GM18868 (cell line): ENCODE measurements around the gene CNTRL.
"Not testable (repeated sequence)": the region's sequence is repeated elsewhere in the genome, so short reads cannot be mapped to it uniquely, and the experiment has no call there.

Experiments
- ATAC-seq: cut with Tn5 transposase; IDR thresholded peaks from one replicate; pipeline ENCODE4 v1.9.1; 2021; ENCODE audit warnings: mild to moderate bottlenecking, moderate library complexity; ENCODE audit not compliant: unreplicated experiment

Gene CNTRL, protein sequence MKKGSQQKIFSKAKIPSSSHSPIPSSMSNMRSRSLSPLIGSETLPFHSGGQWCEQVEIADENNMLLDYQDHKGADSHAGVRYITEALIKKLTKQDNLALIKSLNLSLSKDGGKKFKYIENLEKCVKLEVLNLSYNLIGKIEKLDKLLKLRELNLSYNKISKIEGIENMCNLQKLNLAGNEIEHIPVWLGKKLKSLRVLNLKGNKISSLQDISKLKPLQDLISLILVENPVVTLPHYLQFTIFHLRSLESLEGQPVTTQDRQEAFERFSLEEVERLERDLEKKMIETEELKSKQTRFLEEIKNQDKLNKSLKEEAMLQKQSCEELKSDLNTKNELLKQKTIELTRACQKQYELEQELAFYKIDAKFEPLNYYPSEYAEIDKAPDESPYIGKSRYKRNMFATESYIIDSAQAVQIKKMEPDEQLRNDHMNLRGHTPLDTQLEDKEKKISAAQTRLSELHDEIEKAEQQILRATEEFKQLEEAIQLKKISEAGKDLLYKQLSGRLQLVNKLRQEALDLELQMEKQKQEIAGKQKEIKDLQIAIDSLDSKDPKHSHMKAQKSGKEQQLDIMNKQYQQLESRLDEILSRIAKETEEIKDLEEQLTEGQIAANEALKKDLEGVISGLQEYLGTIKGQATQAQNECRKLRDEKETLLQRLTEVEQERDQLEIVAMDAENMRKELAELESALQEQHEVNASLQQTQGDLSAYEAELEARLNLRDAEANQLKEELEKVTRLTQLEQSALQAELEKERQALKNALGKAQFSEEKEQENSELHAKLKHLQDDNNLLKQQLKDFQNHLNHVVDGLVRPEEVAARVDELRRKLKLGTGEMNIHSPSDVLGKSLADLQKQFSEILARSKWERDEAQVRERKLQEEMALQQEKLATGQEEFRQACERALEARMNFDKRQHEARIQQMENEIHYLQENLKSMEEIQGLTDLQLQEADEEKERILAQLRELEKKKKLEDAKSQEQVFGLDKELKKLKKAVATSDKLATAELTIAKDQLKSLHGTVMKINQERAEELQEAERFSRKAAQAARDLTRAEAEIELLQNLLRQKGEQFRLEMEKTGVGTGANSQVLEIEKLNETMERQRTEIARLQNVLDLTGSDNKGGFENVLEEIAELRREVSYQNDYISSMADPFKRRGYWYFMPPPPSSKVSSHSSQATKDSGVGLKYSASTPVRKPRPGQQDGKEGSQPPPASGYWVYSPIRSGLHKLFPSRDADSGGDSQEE (N-terminal part only)

DNA sequence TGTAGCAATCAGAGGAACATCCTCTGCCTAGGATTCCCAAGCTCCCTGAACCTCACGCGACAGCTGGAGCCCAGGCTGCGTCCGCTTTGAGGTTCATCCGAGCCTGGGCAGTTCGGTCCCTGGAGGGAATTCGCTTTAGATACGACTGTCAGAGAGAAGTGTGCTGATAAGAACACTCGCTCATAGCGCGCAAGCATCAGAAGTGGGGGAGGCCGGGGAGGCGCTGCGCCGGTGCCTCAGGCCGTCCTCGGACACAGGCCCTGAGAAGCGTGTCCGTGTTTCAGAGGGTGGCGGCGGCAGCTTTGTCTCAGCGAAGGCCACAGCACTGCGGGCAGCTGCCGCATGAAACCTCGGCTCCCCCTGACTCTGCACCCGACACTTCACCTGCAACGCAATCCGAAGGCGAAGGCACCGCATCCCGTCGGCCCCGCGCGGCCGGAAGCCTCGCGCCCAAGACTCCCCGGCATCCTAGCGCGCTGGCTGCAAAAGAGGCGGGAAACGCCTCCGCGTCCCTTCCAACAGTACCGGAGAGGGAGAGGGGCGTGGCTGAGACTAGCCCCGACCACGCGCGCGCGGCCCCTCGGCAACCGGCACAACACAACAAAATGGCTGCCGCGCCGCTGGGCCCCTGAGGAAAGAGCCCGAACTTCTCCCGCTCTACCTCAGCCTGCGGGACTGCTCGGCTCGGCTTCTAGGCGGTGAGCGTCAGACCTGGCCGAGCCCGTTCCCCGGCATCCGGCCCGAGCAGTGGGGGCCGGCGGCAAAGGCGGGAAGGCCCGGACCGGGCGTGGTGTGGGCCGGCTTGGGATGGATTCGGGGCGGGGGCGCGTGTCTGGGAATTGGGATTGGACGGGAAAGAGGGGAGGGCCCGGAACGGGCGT lies at the start of gene CNTRL:
CNTRL (plus strand) TSS at position 586 of the 881 bp plus-strand sequence. CDS start 13,372 bp downstream, outside the sequence.
- ATAC-seq = peak; percentile 71

DNA sequence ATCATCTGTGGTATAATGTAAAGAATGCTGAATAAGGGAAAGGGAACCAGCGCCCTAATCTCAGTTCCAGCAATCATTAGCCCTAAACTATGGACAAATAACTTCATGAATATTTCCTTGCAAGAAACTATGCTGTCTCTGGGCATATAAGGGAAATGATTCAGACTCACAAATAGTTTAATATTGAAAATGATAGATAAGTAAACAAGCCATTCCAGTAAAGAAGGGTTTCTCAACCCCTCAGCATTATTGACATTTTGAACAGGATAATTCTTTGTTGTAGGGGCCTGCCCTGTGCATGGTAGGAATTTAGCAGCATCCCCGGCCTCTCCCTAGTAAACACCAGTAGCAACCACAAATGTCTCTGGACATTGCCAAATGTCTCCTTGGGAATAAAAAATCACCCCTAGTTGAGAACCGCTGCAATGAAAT lies 48.5 kb upstream of the CNTRL start:
- no peak for ATAC-seq

DNA sequence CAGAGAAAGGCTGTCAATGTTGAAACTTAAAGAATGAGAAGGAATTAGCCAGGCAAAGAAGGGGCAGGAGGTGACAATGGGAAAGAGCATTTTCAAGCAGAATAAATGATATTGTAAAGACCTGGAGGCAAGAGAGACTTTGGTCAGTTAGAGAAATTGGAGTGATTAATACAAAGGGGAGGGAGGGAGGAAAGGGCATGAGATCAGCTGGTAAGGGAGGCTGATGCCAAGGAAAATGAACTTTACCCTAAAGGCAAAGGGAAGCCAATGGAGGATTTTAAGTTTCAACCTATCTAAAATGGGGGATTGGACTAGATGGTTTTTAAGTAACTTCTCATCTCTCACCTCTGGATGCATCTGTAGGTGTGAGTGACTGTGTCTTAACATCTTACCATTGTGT lies 48.0 kb upstream of the CNTRL start:
- ATAC-seq = no peak

DNA sequence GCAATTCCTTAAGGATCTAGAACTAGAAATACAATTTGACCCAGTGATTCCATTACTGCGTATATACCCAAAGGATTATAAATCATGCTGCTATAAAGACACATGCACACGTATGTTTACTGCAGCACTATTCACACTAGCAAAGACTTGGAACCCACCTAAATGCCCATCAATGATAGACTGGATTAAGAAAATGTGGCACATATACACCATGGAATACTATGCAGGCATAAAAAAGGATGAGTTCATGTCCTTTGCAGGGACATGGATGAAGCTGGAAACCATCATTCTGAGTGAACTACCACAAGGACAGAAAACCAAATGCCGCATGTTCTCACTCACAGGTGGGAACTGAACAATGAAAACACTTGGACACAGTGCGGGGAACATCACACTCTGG lies 46.5 kb upstream of the CNTRL start:
- not testable (repeated sequence) for ATAC-seq

DNA sequence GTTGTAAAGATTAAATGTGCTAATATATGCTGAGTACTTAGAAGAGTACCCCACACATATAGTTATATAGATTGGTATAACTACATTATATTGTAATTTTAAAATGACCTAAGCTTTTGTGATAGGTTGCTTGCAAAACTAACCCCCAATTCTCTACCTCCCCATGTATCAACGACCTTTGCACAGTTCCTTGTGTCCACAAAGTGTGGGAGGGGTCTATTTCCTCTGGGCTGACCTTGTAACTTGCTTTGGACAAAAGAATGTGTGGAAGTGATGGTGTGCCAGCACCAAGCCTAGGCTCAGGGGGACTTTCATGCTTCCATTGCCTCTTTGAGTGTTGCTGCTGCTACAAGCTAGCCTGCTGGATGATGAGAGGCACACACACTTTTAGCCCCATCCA lies 45.3 kb upstream of the CNTRL start:
- no peak for ATAC-seq

DNA sequence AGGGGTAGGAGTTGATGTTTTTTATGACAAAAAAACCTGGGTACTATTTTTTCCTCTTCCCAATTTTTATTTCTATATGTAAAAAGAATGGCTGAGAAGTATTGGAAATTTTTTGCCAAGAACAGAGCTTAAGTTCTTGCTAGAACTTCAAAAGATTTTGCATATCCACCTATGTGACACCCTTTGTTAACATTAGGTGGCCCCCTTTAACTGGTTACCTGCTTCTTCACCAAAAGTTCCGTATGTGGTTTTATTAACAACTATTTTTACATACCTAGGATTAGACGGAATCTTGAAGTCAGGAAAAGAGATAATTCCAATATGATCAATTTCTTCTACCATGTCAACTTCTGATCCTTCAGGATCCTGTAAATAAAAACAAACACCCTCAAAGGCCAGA lies 40.2 kb upstream of the CNTRL start:
- ATAC-seq = no peak

DNA sequence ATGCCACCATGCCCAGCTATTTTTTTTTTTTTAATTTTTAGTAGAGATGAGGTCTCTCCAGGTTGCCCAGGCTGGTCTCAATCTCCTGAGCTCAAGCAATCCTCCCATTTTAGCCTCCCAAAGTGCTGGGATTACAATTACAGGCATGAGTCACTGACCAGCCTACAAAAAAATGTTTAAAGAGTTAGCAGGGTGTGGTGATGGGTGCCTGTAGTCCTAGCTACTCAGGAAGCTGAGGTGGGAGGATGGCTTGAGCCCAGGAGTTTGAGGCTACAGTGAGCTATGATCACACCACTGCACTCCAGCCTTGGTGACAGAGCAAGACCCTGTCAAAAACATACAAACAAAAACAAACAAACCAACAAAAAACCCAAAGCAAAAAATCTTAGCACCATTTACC lies 39.0 kb upstream of the CNTRL start:
- not testable (repeated sequence) for ATAC-seq

DNA sequence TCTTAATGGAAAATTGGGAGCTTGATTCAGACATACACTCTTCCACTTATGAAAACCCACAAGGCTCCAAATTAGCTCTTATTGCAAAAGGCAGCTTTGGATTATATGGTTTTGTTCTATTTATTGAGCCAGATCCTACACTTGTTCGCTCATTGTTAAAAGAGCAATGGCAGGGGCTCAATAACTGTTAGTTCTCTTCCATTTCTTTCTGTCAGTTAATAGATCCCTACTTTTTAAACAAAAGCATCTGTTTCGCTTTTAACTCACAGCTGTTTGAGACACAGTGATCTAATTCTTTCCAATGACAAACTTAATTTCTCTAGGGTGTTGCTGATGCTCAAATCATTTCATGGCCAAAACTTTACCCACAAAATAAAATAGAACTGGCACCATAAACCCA lies 36.4 kb upstream of the CNTRL start:
- ATAC-seq = no peak

DNA sequence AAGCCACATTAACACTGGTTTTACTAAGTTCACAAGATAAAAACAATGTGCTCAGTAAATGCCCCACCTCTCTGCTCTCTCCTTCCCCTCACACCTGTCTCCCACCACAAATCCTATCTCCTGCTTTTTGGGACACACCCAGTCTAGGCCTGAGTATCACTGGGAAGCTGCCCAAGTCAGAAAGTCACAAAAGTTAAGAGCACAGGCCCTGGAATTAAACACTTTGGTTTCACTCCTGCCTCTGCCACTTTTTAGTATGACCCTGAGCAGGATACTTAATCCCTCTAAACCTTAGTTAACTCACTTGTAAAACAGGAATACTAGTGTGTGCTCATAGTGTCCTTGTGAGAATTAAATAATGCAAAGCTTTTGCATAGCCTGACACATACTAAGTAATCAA lies 36.0 kb upstream of the CNTRL start:
- ATAC-seq = no peak

DNA sequence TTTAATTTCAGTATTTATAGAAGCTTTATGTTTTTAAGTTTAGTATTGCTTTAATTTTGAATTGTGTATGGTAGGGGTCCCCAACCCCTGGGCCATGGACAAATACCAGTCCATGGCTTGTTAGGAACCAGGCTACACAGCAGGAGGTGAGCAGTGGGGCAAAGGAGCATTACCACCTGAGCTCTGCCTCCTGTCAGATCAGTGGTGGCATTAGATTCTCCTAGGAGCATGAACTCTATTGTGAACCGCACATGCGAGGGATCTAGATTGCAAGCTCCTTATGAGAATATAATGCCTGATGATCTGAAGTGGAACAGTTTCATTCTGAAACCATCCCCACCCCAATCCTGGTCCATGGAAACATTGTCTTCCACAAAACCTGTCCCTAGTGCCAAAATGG lies 26.6 kb upstream of the CNTRL start:
- ATAC-seq = no peak

DNA sequence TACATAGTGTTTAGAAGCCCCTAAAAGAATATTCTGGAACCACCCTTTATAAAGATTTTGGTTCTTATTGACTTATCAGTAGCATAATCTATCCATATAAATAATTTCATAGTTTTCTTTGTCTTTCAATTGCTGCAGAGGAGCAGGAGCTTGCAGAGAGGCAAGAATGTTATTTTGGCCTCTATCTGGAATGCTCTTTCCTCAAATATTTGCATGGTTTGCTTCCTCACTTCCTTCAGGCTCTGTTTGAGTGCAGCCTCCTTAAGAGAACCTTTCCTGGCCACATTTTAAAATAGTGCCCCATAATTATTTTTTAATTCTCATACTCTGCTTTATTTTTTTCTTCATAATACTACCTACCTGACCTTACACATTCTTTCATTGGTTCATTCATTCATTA lies 26.1 kb upstream of the CNTRL start:
- no peak for ATAC-seq

DNA sequence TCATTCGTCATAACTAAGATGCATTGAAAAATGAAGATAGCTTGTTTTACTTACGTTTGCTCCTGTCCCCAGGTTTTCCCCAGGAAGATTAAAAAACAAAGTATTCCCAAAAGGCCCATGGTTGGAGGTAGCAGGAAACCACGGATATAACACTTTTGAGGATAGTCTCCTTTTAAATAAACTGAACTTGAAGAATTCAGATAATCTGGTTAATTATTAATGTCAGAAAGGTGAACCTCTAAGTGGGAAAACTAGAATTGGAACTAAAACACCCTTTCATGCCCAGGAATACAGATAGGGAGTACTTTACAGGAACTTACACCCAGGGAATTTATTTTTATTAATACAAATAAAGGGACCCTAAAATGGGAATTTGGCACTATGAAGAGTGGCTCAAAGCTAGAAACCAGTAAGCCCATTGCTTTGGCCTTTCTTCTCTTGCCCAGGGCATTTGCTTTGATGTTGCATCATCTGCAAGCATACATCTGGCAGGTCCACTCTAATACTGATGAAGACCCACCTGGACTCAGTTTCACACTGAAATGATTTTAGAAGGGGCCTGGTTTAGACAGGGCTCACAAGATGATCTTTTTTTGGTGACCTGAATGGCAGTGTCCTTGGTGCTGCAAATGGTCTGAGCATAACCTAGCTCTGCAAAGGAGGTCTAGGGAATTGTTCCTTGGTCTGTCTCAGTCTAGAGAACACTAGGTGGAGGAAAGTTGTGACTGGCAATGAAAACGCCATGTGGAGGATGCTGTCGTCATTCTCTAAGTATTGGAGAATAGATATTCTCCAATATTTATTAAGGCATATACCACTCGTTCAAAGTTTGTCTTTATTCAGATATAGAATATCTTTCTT lies 24.4 kb upstream of the CNTRL start, which contains the start of gene C5:
C5 (minus strand) TSS at position 148 of the 861 bp plus-strand sequence; CDS start at position 119, 29 bp downstream.
- ATAC-seq = no peak

DNA sequence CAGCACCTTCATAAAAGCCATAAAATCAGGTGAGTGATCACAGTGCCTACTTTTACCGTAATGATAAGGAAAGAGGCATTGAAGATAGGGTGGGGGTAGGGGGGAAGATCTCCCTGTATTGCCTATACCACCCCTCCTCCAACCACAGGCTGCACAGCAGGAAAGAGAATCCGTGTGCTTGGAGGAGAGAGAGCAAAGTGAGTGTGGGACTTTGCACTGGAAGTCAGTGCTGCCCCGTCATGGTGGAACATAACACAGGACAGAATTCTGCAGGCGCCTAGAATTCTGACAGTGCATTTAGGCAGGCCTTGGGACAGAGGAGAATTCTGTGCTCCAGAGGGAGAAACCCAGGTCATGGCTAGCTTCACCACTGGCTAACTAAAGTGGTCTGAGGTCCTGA lies 21.2 kb upstream of the CNTRL start:
- ATAC-seq = no peak

DNA sequence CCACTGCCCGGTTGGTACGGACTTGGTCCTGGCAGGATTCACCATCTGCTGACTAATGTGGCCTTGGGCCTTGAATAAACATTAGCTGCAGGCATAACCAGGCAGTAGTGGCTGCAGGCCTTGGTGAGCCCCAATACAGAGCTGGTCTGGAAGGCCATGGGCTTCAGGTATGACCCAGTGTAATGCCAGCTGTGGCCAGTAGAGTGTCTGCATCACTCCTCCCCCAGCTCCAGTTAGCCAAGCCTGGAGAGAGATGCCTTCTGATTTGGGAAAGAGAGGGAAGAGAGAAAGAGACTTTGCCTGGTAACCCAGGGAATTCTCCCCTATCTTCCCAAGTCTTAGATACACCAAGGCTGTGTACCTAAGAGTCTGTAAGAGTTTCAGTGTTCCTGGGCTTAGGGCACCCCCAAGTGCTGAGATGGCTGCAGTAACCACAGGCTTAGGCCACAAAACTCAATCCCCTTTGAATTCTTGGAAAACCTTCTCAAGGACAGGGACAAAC lies 19.1 kb upstream of the CNTRL start:
- no peak for ATAC-seq

DNA sequence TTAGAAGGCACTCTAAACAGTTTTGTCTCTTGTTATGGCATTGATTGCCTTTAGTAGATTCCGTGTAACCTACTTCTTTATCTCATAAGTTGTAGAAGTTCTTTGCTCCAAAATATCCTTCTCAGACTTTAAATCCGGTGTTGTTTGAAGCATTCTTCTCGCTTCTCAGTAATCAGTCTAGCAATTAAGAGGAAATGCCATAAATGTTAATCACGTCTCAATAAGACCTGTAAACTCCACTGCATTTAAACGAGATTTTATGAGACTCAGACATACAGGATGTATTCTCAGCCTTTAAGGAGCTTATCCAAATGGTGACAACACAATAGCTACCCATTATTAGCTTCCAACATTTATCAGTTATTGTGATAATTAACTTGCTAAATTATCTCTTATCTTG lies 16.9 kb upstream of the CNTRL start:
- no peak for ATAC-seq

DNA sequence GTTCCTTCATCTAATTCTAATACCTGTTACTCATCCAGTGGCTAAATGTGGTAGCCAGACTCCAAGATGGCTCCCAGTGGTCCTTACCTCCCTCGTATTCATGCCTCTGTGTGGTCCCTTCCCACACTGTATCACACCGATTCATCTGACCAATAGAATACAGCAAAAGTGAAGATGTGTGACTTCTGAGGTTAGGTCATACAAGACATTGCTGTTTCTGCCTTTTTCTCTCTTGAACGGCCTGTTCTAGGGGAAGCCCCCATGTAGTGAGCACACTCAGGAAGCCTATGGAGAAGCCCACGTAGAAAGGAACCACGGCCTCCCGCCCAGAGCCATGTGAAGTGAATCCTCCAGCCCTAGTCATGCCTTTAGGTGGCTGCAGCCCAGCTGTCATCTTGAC lies 15.2 kb upstream of the CNTRL start:
- no peak for ATAC-seq

DNA sequence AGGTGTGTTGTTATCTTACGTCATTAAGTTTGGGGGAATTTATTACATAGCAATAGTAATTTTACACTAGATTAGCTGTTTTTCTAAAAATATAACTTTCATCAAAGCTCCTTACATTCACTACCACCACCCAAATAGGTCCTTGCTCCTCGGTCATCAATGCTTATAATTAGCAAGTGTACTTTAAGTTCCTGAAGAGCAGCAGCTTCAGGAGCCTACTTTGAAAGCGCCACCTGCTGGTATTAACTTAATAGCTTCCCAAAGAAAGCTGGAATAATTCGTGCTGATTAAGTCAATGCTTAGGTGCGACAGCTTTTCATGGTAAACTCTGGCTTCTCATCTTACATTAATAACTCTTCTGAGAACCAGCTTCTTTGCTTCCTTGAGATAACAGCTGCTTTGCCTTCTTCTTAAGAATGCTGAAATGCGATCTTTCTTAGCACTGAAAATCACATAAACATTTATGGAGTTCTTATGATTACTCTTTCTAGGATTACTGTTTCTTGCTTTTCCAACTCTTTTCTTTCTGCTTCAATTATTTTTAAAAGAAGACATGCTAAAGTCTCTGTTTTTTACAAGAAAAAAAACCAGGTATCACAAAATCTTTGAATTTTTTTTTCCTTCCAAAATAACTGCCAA lies 14.6 kb upstream of the CNTRL start:
- no peak for ATAC-seq

DNA sequence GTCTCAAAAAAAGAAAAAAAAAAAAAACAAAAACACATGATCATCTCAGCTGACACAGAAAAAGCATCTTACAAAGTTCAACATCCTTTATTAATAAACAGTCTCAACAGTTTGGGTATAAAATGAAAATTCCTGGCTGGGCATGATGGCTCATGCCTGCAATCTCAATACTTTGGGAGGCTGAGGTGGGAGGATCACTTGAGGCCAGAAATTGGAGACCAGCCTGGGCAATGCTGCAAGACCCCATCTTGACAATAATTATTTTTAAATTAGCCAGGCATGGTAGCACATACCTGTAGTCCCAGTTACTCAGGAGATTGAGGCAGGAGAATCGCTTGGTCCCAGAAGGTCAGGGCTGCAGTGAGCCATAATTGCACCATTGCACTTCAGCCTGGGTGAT lies 7.9 kb upstream of the CNTRL start:
- no peak for ATAC-seq

DNA sequence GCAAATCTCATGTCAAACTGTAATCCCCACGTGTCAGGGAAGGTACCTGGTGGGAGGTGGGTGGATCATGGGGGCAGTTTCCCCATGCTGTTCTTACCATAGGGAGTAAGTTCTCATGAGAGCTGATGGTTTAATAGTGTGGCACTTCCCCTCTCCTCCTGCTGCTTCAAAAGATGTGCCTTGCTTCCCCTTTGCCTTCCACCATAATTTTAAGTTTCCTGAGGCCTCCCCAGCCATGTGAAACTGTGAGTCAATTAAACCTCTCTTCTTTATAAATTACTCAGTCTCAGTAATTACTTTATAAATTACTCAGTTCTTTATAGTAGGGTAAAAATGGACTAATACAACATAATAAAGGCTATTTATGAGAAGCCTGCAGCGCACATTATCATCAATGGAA lies 7.1 kb upstream of the CNTRL start:
- no peak for ATAC-seq
